HCT116 (cell line): ENCODE results near the gene WBP2NL.

Source experiments
- CTCF ChIP-seq, 3 experiments: fragments of 200-600 bp in 1 of 3; sonication (generic) in 1 of 3; IDR thresholded peaks in 2 of 3; conservative IDR thresholded peaks in 1 of 3; 2 replicates each; pipeline ENCODE4 v1.5.1; 2012 to 2017; ENCODE audit warnings: low read depth in 2 of 3, low read length in 2 of 3, antibody characterized with exemption in 1 of 3, borderline replicate concordance in 1 of 3, control low read depth in 1 of 3, mild to moderate bottlenecking in 1 of 3, mixed read lengths in 1 of 3, mixed run types in 1 of 3, moderate library complexity in 1 of 3; ENCODE audit not compliant: insufficient read depth in 1 of 3
- EZH2phosphoT487 ChIP-seq: fragments of 200-600 bp; IDR thresholded peaks from 2 replicates; pipeline ENCODE4 v1.6.1; 2018; ENCODE audit warnings: antibody characterized with exemption, borderline replicate concordance
- POLR2A ChIP-seq: IDR thresholded peaks from 2 replicates; pipeline ENCODE4 v1.7.0; 2011; ENCODE audit warnings: borderline replicate concordance; ENCODE audit not compliant: insufficient read depth, insufficient read length; ENCODE audit errors: extremely low read depth
- POLR2AphosphoS5 ChIP-seq: IDR thresholded peaks from 2 replicates; pipeline ENCODE4 v1.6.1; 2011; ENCODE audit warnings: mild to moderate bottlenecking, low read depth, low read length, moderate library complexity
- SIN3A ChIP-seq: IDR thresholded peaks from 2 replicates; pipeline ENCODE4 v1.6.1; 2012; ENCODE audit warnings: low read depth
- SP1 ChIP-seq: IDR thresholded peaks from 2 replicates; pipeline ENCODE4 v1.6.1; 2012; ENCODE audit warnings: low read depth
- SRF ChIP-seq: IDR thresholded peaks from 2 replicates; pipeline ENCODE4 v1.6.1; 2012; ENCODE audit warnings: low read depth
- TCF7L2 ChIP-seq: IDR thresholded peaks from 2 replicates; pipeline ENCODE4 v1.7.0; 2011; ENCODE audit warnings: borderline replicate concordance, inconsistent platforms; ENCODE audit not compliant: insufficient read depth, insufficient read length; ENCODE audit errors: extremely low read depth
- YY1 ChIP-seq: IDR thresholded peaks from 2 replicates; pipeline ENCODE4 v1.6.1; 2011; ENCODE audit warnings: low read length, low read depth, moderate library complexity, mild to moderate bottlenecking; ENCODE audit not compliant: insufficient replicate concordance; ENCODE audit errors: extremely low read depth
- ZFX ChIP-seq: fragments of 450-650 bp; IDR thresholded peaks from 2 replicates; pipeline ENCODE4 v1.6.1; 2017
- TF ChIP-seq, protein P1 (sequence below): IDR thresholded peaks from 2 replicates; pipeline ENCODE4 v1.6.1; 2012

- TF ChIP-seq EZH2phosphoT487 (no peak), TCF7L2 (no peak), POLR2A (no peak), CTCF (IDR thresholded peaks at IDR 0.05 in 2 of 3, conservative IDR thresholded peaks at IDR 0.05 in 1 of 3; ENCODE audit: borderline replicate concordance in 1 of 3, insufficient read depth in 1 of 3, low read depth in 2 of 3, low read length in 2 of 3) (no peak), SIN3A (no peak), SP1 (no peak), YY1 (no peak), SRF (no peak), POLR2AphosphoS5 (no peak), ZFX (no peak)
- TF ChIP-seq, protein P1, sequence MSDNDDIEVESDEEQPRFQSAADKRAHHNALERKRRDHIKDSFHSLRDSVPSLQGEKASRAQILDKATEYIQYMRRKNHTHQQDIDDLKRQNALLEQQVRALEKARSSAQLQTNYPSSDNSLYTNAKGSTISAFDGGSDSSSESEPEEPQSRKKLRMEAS = no peak
These were observed 1.8 kb upstream of the WBP2NL start for GRCh38 chr22:41996826-41997225.
